IgD-negative memory B cell (primary cell): ENCODE measurements around the gene ARHGAP23. TPM values are rescaled to one million over a fixed set of nuclear protein-coding genes. Genes with fewer than 3 reads are reported as not detected.

Source experiments
- H3K27ac Mint-ChIP-seq, 3 donors: one replicate each; pipeline ENCODE4 v1.8.0; 2020 to 2022; ENCODE audit warnings: mild to moderate bottlenecking in 3 of 3, mixed read lengths in 3 of 3, moderate library complexity in 1 of 3
- H3K27me3 Mint-ChIP-seq: one replicate; pipeline ENCODE4 v1.8.0; 2021; ENCODE audit warnings: mixed read lengths
- H3K36me3 Mint-ChIP-seq: one replicate; pipeline ENCODE4 v1.8.0; 2020; ENCODE audit warnings: mild to moderate bottlenecking, mixed read lengths
- H3K4me1 Mint-ChIP-seq, 3 donors: one replicate each; pipeline ENCODE4 v1.8.0; 2020 to 2022; ENCODE audit warnings: mixed read lengths in 3 of 3, mild to moderate bottlenecking in 1 of 3
- H3K4me3 Mint-ChIP-seq, 4 donors: one replicate each; pipeline ENCODE4 v1.8.0; 2020 to 2022; ENCODE audit warnings: mild to moderate bottlenecking in 4 of 4, mixed read lengths in 4 of 4, moderate library complexity in 3 of 4
- H3K9me3 Mint-ChIP-seq, 3 donors: one replicate each; pipeline ENCODE4 v1.8.0; 2020 to 2021; ENCODE audit warnings: mixed read lengths in 3 of 3, mild to moderate bottlenecking in 1 of 3
- polyA plus RNA-seq: library from polyadenylated mRNA; unstranded; fragments of 300-500 nt; fragmentation: Illumina TruSeq; gene quantifications from one replicate; pipeline ENCODE4 v1.2.3, GENCODE V29; 2021

The ARHGAP23 gene
- polyA plus RNA-seq, 1 donor from 2014 or later = not detected

DNA sequence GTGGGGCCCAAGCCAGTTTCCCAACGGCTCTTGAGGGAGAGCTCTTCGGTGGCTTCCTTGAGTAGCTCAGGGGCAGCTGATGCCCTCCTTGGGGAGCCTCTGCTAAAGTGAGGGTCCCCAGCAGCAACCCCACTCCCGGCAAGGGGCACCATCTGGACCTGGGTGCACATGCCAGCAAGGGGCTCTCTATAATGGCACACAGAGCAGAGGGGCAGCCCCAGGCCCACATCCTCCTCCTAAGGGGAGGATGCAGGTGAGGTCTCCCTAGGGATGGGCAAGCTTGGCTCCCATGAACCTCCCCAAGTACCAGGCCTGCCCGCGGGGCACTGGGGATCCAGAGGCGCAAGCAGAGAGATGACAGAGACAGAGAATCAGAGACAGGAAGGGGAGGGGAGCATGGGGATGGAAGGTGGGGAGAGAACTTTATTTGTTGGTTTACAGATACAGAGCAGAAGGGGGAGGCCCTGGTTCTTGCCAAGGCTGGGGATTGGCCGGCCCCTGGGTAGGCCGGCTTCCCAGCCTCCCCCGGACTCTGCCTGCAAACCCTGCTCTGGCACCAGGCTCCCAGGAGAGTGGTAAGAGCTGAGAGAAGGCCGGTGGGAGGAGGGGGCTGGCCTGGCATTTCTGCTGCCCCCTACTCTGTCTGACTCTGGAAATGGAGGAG is 116.0 kb downstream of the ARHGAP23 start:
- Mint-ChIP-seq H3K4me3 (no peak overlapping the region), H3K4me1 (no peaks in the 10 kb centered on the region), H3K9me3 (no peaks in the 10 kb centered on the region), H3K27me3 (peaks cover 30% of the 10 kb centered on the region), H3K27ac (no peak overlapping the region), H3K36me3 (no peaks in the 10 kb centered on the region)

DNA sequence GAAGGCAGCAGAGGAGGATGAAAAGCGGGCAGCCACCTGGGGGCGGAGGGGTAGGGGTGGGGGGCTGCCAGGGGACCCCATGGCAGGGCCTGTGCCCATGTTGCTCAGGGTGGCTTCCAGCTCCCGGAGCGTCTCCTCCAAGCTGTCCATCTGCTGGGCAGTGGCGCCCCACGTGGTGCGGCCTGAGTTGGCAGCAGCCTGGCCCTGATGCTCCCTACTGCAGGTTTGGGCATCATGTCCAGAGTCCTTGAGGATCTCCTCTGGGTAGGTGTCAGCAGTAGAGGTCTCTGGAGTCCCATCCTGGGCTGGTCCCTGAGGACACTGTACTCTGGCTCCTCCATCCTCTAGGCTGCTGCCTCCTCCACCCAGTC is 116.6 kb downstream of the ARHGAP23 start:
- peaks cover 25% of the 10 kb centered on the region for H3K27me3 Mint-ChIP-seq
- H3K9me3 Mint-ChIP-seq = no peaks in the 10 kb centered on the region
- H3K27ac Mint-ChIP-seq = no peak overlapping the region
- no peak overlapping the region for H3K4me3 Mint-ChIP-seq
- no peaks in the 10 kb centered on the region for H3K36me3 Mint-ChIP-seq
- H3K4me1 Mint-ChIP-seq = no peaks in the 10 kb centered on the region

DNA sequence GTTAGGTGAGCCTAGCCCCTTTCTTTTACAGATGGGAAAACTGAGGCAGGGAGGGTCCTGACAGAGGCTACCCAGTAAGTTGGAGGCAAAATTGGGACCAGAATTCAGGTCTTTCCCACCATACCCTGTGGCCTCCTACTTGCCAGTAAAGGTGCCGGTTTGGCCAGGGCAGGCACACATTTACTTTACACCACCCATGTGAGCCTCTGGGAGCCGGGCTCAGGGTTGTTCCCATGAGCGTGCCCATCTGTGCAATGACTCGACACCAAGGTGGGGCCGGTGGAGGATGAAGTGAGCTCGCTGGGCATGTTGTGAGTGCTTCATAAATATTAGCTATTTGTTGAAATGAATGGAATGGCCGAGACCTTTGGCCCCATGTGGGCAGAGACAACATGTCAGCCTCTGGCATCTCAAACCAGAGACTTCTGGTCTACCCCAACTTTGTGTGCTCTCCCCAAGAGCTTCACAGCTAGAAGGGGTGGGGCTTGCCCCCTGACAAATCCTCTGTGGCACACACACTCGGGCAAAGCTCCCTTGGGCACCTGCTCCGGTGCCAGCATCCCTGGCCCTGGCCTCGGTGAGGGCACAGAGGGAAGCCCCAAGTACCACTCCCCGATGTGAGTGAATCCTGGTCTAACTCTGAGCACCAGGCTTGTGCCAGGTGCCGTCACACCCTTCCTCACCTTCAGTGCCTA is 117.4 kb downstream of the ARHGAP23 start:
- no peak overlapping the region for H3K27ac Mint-ChIP-seq
- H3K36me3 Mint-ChIP-seq = no peaks in the 10 kb centered on the region
- no peak overlapping the region for H3K4me3 Mint-ChIP-seq
- H3K27me3 Mint-ChIP-seq = peaks cover 23% of the 10 kb centered on the region
- H3K4me1 Mint-ChIP-seq = no peaks in the 10 kb centered on the region
- H3K9me3 Mint-ChIP-seq = no peaks in the 10 kb centered on the region

DNA sequence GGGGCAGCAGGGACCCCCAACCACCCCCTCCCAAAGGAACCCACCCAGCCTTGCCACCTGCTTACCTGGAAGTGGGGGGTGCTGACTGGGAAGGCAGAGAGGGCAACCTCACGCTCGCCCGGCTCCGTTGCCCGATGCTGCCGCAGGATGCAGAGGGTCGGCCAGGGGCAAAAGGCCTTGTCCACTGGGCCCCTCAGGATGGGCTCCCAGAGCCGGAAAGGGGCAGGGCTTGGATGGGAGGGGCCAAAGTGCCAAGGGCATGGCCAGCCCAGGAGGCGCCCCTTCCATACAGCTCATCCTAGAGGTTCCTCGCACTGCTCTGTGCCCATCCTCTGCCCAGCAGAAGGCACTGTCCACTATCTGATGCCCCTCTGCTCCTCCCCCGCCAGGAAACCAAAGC is 118.1 kb downstream of the ARHGAP23 start:
- no peaks in the 10 kb centered on the region for H3K4me1 Mint-ChIP-seq

DNA sequence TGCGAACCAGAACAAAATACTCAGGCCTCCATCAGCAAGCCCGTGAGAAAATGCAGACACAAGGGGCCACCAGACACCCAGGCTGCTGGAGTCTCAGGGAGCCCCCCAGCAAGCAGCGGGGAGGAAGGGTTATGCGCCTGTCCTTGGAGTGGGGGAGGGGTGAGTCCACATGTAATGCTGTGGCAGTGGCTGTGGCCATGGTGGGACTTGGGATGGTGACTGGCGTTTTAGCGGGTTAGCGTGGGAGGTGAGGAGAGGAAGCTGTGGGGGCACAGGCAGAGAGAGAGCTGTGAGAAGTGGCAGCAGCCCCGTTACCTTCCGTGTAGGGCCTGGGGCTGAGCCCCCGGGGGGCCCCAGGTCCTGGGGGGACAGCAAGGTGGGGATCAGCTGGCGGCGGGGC is 119.2 kb downstream of the ARHGAP23 start:
- Mint-ChIP-seq H3K9me3 (no peaks in the 10 kb centered on the region), H3K27ac (no peak overlapping the region), H3K36me3 (no peaks in the 10 kb centered on the region), H3K27me3 (peaks cover 19% of the 10 kb centered on the region), H3K4me1 (no peaks in the 10 kb centered on the region), H3K4me3 (no peak overlapping the region)

More for the DNA sequence above, 118.1 kb downstream of the ARHGAP23 start:
- Mint-ChIP-seq H3K4me3 (no peak overlapping the region), H3K27ac (no peak overlapping the region), H3K9me3 (no peaks in the 10 kb centered on the region), H3K27me3 (peaks cover 21% of the 10 kb centered on the region), H3K36me3 (no peaks in the 10 kb centered on the region)

DNA sequence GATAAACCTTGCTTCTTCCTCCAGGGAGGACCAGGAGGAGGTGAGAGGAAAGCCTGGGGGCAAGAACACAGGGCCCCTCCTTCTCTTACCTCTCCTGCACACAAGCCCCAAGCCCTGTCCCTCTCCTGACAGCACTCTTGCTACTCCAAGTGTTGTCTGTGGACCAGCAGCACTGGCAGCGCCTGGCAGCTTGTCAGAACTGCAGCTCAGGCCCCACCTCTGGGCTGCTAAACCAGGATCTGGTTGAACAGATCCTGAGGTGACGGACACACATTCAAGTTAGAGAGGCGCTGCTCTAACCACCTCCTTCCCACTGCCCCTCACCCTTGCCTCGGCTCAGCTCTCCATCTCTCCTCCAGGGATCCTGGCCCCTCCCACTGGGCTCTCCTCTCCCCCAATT is 121.0 kb downstream of the ARHGAP23 start:
- Mint-ChIP-seq H3K27me3 (peaks cover 20% of the 10 kb centered on the region), H3K27ac (no peak overlapping the region), H3K36me3 (no peaks in the 10 kb centered on the region), H3K4me1 (no peaks in the 10 kb centered on the region), H3K9me3 (no peaks in the 10 kb centered on the region), H3K4me3 (no peak overlapping the region)

DNA sequence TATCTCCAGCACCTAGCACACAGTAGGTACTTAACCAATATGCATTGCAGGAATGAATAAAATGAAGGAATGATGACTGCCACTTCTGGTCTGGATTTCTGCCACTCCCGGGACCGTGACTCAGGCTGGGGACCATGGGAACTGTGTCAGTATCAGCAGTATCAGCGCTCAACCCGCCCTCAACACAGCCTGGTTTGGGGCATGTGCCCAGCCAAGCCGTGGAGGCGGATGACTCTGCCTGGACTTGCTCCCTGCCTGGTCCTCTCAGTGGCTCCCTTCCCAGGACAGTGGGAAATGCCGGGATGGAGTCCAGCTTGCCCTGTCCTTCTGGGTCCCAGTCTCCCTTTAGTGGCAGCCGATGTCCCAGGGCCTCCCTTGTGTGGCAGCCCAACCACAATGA is 122.4 kb downstream of the ARHGAP23 start:
- peaks cover 22% of the 10 kb centered on the region for H3K27me3 Mint-ChIP-seq
- H3K9me3 Mint-ChIP-seq = no peaks in the 10 kb centered on the region
- no peaks in the 10 kb centered on the region for H3K4me1 Mint-ChIP-seq
- H3K27ac Mint-ChIP-seq = no peak overlapping the region
- no peak overlapping the region for H3K4me3 Mint-ChIP-seq
- H3K36me3 Mint-ChIP-seq = no peaks in the 10 kb centered on the region

DNA sequence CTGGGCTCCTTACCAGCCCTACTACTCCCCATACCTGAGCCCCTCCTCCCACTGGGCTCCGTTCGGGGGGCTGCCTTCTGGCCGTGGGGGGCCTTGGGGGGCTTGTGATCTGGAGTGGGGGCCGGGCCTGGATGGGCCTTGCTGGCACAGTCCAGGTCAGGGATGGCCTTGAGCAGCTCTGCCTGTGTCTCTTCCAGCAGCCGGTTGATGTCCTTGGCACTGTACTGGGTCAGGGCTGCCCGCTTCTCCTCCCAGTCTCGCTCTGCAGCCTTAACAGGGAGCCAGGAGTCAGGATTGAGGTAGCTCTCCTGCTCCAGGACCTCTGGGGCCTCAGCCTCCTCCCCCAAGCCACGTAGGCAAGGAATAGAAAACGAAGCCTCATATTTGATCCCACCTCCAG is 122.9 kb downstream of the ARHGAP23 start:
- Mint-ChIP-seq H3K27ac (no peak overlapping the region), H3K27me3 (peaks cover 22% of the 10 kb centered on the region), H3K4me1 (no peaks in the 10 kb centered on the region), H3K9me3 (no peaks in the 10 kb centered on the region), H3K36me3 (no peaks in the 10 kb centered on the region), H3K4me3 (no peak overlapping the region)

DNA sequence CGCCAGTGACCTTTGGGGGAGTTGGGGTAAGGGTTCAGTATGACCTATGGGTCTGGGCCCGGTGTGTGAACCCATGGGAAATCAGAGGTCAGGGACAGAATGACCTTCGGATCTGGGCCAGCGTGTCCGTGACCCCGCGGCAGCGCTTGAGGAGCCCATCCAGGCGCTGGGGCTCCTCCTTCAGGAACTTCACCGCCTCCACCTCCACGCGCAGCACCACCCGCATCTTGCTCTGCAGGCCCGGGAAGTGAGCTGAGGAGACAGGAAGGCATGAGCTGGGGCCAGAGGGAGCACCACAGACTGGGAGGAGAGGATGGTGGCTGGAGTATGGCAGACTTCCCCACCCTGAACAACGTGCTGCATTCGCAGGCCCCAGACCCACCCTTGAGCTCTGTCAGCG is 124.1 kb downstream of the ARHGAP23 start:
- peaks cover 14% of the 10 kb centered on the region for H3K27me3 Mint-ChIP-seq
- H3K27ac Mint-ChIP-seq = no peak overlapping the region
- H3K4me1 Mint-ChIP-seq = no peaks in the 10 kb centered on the region
- no peaks in the 10 kb centered on the region for H3K9me3 Mint-ChIP-seq
- H3K4me3 Mint-ChIP-seq = no peak overlapping the region
- H3K36me3 Mint-ChIP-seq = no peaks in the 10 kb centered on the region

DNA sequence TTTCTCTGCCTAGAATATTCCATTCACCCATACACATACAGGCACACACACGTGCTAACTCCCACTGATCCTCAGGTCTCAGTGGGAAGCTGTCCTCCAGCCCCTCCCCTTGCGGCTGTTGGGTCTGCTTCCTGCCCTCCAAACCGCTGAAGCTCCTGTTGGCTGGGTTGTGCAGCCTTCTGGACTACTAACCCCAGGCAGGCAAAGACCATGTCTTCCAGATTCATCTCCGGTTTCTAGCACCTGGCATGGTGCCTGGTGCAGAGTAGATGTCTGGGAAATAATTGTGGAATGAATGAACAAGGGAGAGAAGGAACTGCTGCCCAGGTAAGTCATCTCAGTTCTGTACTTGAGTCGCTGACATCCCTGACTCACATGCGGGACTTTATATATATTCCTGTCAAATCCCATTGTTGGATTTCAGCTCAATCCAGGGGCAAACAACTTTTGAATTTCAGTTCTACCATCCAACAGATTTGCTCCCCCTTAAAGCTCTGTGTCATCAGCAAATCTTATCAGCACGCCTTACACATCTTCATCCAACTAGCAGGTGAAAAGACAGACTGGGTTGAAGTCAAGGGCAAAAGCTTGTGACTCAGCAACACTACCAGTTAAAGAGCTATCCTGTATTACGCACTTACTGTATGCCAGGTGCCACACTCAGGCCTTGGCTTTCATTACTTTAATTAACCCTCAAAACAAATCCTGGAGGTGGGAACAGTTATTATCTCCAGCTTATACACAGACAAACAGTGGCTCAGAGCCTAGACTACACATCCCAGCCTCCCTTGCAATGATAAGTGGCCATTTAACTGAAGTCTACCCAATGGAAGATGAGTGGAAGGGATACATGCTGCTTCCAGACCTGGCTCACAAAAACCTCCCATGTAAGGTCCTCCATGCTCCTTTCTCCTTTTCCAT is 126.4 kb downstream of the ARHGAP23 start:
- peaks cover 12% of the 10 kb centered on the region for H3K27me3 Mint-ChIP-seq
- H3K36me3 Mint-ChIP-seq = no peaks in the 10 kb centered on the region
- no peaks in the 10 kb centered on the region for H3K9me3 Mint-ChIP-seq
- H3K27ac Mint-ChIP-seq = no peak overlapping the region
- peaks cover 0 to 4% (median 2%) of the 10 kb centered on the region in 3 donors for H3K4me1 Mint-ChIP-seq
- H3K4me3 Mint-ChIP-seq = peak overlapping the region in 1 of 4 donors; percentile 4

DNA sequence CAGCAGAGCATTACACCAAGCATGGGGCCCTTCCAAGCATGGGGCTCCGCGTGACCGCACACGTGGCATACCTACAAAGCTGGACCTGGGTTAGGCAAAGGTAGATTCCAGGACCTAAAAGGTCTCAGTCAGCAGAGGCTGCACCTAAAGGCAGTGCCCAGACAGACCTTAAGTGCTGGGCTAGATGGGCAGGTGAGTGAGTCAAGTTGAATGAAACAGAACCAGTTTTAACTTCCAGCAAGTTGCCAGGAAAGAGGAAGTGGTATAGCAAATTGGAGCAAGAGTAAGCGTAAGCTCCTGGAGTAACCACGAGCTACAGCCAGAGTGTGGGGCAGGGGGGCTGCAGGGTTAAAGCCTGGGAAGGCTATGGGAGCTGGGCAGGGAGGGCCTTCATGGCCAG is 128.0 kb downstream of the ARHGAP23 start:
- Mint-ChIP-seq H3K4me1 (peaks cover 0 to 9% (median 6%) of the 10 kb centered on the region in 3 donors), H3K4me3 (peak overlapping the region in 2 of 4 donors; percentile 51 to 72), H3K9me3 (no peaks in the 10 kb centered on the region), H3K27me3 (peaks cover 11% of the 10 kb centered on the region), H3K27ac (no peak overlapping the region), H3K36me3 (no peaks in the 10 kb centered on the region)

DNA sequence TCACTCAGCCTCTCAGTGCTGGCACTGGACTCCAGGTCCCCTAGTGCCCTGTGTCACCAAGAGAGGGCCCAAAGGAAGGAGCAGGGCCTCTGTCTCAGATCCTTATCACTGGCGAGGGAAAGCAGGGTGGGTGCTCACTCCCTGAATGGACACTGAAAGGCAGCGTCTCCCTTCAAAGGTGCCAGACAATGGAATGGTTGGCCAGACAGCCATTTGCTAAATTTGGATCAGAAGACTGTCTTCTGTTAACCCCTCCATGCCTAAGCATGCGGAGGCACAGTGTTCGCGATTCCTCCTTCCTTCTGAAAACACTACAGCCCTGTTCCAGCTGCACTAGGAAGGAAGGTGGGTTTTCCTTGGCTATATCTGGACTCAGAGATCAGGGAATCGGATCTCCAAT is 129.1 kb downstream of the ARHGAP23 start:
- peak overlapping the region in 3 of 4 donors; percentile 25 to 96 (median 91) for H3K4me3 Mint-ChIP-seq
- peaks cover 0 to 9% (median 6%) of the 10 kb centered on the region in 3 donors for H3K4me1 Mint-ChIP-seq
- H3K27me3 Mint-ChIP-seq = peaks cover 11% of the 10 kb centered on the region
- H3K27ac Mint-ChIP-seq = no peak overlapping the region
- H3K36me3 Mint-ChIP-seq = no peaks in the 10 kb centered on the region
- no peaks in the 10 kb centered on the region for H3K9me3 Mint-ChIP-seq

DNA sequence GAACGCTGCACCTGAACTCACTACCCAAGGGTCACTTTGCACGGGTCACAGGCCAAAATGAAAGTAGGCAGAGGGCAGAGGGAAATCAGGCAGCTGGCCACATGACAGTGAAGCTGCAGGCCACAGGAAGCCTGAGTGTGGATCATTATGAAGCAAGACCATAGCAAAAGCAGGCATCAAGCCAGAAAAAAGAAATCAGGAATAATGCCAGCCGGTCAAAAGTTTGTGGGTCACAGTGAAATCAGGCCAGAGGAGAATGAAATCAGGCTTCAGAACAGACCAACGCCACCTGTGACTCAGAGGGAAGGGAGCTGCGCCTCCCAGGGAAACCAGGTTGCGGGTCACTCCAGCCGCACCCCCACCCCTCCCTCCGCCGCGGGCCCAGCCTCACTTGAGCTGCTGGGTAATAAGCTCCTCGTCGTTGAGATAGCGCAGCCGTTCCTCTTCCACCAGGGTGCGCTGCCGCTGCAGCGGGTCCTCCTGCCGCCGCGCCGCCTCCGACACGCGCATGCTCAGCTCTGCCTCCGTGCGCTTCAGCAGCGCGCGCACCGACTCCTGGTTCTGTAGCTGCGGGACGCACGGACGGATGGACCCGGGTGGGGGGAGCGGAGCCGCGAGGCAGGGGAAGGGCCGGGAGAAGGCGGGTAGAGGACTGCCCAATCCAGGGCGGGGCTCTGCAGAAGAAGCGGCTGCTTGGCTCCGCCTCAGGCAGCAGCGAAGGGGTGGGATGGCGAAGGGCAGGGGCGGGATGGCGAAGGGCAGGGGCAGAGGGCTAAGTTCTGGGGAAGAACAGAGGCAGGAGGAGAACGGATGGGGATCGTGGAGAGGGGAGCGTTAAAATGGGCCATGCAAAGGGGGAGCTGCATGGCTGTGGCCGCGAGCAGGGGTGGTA is 129.8 kb downstream of the ARHGAP23 start:
- H3K4me3 Mint-ChIP-seq = peak overlapping the region; percentile 91 to 98 (median 96)
- peaks cover 15% of the 10 kb centered on the region for H3K27me3 Mint-ChIP-seq
- peak overlapping the region in 2 of 3 donors; percentile 53 to 72 for H3K27ac Mint-ChIP-seq
- H3K4me1 Mint-ChIP-seq = peaks cover 0 to 9% (median 7%) of the 10 kb centered on the region in 3 donors
- no peaks in the 10 kb centered on the region for H3K36me3 Mint-ChIP-seq
- H3K9me3 Mint-ChIP-seq = no peaks in the 10 kb centered on the region

DNA sequence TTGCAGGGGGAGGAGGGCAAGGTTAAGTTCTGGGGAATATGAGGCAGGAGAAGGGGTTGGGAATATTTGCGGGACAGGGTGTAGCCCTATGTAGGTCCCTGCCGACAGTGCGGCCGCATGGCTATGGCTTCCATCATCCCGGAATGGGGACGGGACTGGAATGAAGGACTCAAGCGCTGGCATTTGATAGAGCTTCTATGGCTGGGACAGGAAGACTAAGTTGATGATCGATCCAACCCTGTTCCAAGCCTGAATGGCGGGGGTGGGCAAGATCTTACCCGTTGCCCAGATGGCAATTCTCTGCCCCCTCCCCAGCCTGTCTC is 130.4 kb downstream of the ARHGAP23 start:
- Mint-ChIP-seq H3K27me3 (peaks cover 18% of the 10 kb centered on the region), H3K4me3 (peak overlapping the region; percentile 91 to 98 (median 96)), H3K27ac (peak overlapping the region in 2 of 3 donors; percentile 19 to 72), H3K4me1 (peaks cover 0 to 9% (median 9%) of the 10 kb centered on the region in 3 donors), H3K36me3 (no peaks in the 10 kb centered on the region), H3K9me3 (no peaks in the 10 kb centered on the region)
